Measurements from ENCODE around the gene TJAP1.

DNA sequence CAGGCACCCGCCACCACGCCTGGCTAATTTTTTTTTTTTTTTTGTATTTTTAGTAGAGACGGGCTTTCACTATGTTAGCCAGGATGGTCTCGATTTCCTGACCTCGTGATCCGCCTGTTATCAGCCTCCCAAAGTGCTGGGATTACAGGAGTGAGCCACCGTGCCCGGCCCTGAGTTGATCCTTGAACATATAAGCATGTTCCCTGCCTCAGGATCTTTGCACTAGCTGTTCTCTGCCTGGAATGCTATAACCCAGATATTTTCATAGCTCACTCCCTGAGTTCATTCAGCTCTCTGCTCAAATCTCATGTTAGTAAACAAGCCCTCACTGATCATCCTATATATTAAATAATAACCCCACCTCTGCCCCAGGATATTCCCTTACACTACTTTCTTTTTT, 13.0 kb upstream of the TJAP1 start:
- TF ChIP-seq, protein P1, sequence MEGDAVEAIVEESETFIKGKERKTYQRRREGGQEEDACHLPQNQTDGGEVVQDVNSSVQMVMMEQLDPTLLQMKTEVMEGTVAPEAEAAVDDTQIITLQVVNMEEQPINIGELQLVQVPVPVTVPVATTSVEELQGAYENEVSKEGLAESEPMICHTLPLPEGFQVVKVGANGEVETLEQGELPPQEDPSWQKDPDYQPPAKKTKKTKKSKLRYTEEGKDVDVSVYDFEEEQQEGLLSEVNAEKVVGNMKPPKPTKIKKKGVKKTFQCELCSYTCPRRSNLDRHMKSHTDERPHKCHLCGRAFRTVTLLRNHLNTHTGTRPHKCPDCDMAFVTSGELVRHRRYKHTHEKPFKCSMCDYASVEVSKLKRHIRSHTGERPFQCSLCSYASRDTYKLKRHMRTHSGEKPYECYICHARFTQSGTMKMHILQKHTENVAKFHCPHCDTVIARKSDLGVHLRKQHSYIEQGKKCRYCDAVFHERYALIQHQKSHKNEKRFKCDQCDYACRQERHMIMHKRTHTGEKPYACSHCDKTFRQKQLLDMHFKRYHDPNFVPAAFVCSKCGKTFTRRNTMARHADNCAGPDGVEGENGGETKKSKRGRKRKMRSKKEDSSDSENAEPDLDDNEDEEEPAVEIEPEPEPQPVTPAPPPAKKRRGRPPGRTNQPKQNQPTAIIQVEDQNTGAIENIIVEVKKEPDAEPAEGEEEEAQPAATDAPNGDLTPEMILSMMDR (conservative IDR thresholded peaks at IDR 0.05), result no peak
- TF ChIP-seq EZH2 (IDR thresholded peaks at IDR 0.05; ENCODE audit: low read depth), result no peak
